Osteoblast (primary cell): ENCODE data around the gene DLL4. TPM values are rescaled to one million over a fixed set of nuclear protein-coding genes. Genes with fewer than 3 reads are reported as not detected.

Source experiments
- DNase-seq: peaks from one replicate; pipeline ENCODE4 v3.0.0; 2011; ENCODE audit warnings: low spot score, mixed read lengths; ENCODE audit not compliant: insufficient read length; ENCODE audit errors: missing footprints
- H2AFZ ChIP-seq: 2 replicates; pipeline ENCODE4 v1.6.0; 2011; ENCODE audit warnings: mild to moderate bottlenecking, low read length
- H3K27ac ChIP-seq: 2 replicates; pipeline ENCODE4 v1.5.1; 2011; ENCODE audit warnings: mild to moderate bottlenecking, low read depth, low read length, moderate library complexity
- H3K27me3 ChIP-seq: 2 replicates; pipeline ENCODE4 v1.6.0; 2012; ENCODE audit warnings: mild to moderate bottlenecking, control low read depth, inconsistent platforms, low read length, moderate library complexity; ENCODE audit not compliant: insufficient read depth
- H3K36me3 ChIP-seq: 2 replicates; pipeline ENCODE4 v1.5.1; 2011; ENCODE audit warnings: mild to moderate bottlenecking, low read length, control low read depth, moderate library complexity; ENCODE audit not compliant: insufficient read depth
- H3K4me1 ChIP-seq: 2 replicates; pipeline ENCODE4 v1.5.1; 2011; ENCODE audit warnings: mild to moderate bottlenecking, low read length, control low read depth, moderate library complexity; ENCODE audit not compliant: insufficient read depth
- H3K4me2 ChIP-seq: 2 replicates; pipeline ENCODE4 v1.6.0; 2011; ENCODE audit warnings: mild to moderate bottlenecking, low read length; ENCODE audit not compliant: insufficient read depth
- H3K4me3 ChIP-seq: fragments of 200-600 bp; sonication (generic); 3 replicates; pipeline ENCODE4 v1.5.1; 2012; ENCODE audit warnings: mild to moderate bottlenecking, low read length, inconsistent platforms; ENCODE audit not compliant: insufficient read depth
- H3K79me2 ChIP-seq: 2 replicates; pipeline ENCODE4 v1.6.0; 2012; ENCODE audit warnings: mild to moderate bottlenecking, low read length, control low read depth, inconsistent platforms; ENCODE audit not compliant: insufficient read depth
- H3K9me3 ChIP-seq: 2 replicates; pipeline ENCODE4 v1.5.1; 2011; ENCODE audit warnings: low read depth, low read length, control low read depth
- H4K20me1 ChIP-seq: 2 replicates; pipeline ENCODE4 v1.6.0; 2012; ENCODE audit warnings: mild to moderate bottlenecking, low read length, control low read depth; ENCODE audit not compliant: insufficient read depth
- CTCF ChIP-seq: IDR thresholded peaks from 2 replicates; pipeline ENCODE4 v1.5.1; 2011; ENCODE audit warnings: mild to moderate bottlenecking, low read depth, low read length, moderate library complexity; ENCODE audit errors: extremely low read depth
- total RNA-seq: library from RNA; depleted of rRNA; stranded (reverse); fragments of >200 nt; gene quantifications from 2 replicates; pipeline ENCODE4 v1.2.3, GENCODE V29; 2012

Gene DLL4
- total RNA-seq, 1 donor, result not detected

- H3K79me2 ChIP-seq, result peaks cover 59% of the 10 kb centered on the region
- no peak overlapping the region for H3K4me3 ChIP-seq
- H4K20me1 ChIP-seq, result peaks cover 41% of the 10 kb centered on the region
- H3K36me3 ChIP-seq, result peaks cover 49% of the 10 kb centered on the region
- no peak for TF ChIP-seq CTCF
- DNase-seq, result peak; percentile 84
- H3K4me2 ChIP-seq, result no peak overlapping the region
- no peaks in the 10 kb centered on the region for H3K9me3 ChIP-seq
- no peaks in the 10 kb centered on the region for H3K27me3 ChIP-seq
- H3K4me1 ChIP-seq, result peaks cover 17% of the 10 kb centered on the region
- H2AFZ ChIP-seq, result no peak overlapping the region
- H3K27ac ChIP-seq, result no peak overlapping the region
Observed at GRCh38 chr15:40902605-40903561, 26.3 kb upstream of the DLL4 start.

DNA sequence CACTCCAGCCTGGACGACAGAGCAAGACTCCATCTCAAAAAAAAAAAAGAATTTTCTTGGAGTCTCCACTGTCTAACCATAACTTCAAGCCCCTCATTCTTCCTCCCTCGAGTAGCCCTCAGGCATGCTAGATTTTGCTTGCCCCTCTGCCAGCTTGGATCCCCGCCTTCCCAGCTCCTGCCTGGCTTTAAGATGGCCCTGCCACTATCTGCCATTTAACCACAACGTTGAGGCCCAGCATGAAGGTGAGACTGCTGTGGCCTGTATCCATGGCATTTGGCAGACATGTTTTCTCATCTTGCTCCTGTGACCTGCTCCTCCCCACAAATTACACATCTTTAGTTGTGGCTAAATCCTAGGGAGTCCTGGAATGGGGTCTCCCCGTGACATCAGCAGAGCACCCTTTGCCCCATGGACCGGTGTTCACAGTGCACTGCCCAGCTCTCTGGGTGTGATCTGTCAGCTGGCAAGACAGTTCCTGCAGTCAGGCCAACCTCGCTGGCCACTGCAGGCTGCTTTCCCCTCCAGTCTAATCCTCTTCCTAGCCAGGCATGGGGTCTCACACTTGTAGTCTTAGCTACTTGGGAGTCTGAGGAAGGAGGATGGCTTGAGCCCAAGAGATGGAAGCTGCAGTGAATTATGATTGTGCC lies 24.5 kb upstream of the DLL4 start:
- H3K4me3 ChIP-seq, result no peak overlapping the region
- H3K27ac ChIP-seq, result no peak overlapping the region
- H3K9me3 ChIP-seq, result no peaks in the 10 kb centered on the region
- H3K79me2 ChIP-seq, result peaks cover 43% of the 10 kb centered on the region
- peak; percentile 23 for DNase-seq
- peaks cover 23% of the 10 kb centered on the region for H3K4me1 ChIP-seq
- no peak overlapping the region for H3K4me2 ChIP-seq
- no peaks in the 10 kb centered on the region for H3K27me3 ChIP-seq
- H4K20me1 ChIP-seq, result peaks cover 41% of the 10 kb centered on the region
- TF ChIP-seq CTCF, result no peak
- peaks cover 38% of the 10 kb centered on the region for H3K36me3 ChIP-seq
- H2AFZ ChIP-seq, result no peak overlapping the region

DNA sequence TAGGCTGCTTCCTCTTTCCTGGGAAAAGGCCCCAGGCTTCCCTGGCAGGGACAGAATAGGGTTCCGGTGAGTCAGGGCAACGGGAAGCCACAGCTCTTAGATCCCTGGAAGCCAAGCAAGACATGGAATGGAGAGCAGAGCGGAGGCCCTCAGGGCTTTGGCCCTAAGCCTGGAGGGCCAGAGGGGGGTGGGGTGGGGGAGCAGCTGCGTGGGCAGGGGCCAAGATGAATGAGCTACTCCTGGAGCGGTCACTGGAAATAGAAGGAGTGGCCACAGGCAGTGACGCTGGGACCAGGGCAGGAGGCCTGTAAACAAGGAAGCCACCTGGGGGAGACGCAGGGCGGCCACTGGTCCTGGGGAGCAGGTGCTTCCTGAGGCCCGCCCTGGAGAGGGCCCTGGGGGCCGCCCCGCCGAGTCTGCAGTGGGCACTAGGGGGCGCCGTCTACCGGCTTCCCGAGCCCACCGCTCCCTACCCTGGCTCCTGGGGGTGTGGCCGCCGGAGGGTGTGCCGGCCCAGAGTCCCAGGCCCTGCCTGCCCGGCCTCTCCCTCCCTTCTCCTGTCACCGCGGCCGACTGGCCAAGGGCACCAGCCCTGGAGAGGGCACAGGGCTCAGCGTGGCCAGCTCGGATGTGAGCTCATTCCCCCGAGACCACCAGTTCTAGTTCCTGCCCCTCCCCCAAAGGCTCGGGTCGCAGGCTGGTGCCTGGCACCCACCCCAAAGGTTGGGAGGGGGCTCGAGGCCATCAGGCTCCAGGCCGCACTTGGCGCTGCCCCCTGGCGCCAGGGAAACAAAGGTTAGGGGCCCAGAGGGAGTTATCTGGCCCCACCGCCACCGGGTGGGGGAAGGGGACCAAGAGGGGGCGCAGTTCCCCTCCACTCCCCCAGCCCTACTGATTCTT lies 22.8 kb upstream of the DLL4 start:
- peaks cover 32% of the 10 kb centered on the region for H4K20me1 ChIP-seq
- peak; percentile 98 for DNase-seq
- H3K4me2 ChIP-seq, result peak overlapping the region; percentile 92
- H3K27me3 ChIP-seq, result no peaks in the 10 kb centered on the region
- peak overlapping the region; percentile 59 for H2AFZ ChIP-seq
- H3K27ac ChIP-seq, result peak overlapping the region; percentile 69
- peak; percentile 66 for TF ChIP-seq CTCF
- peaks cover 23% of the 10 kb centered on the region for H3K36me3 ChIP-seq
- peaks cover 34% of the 10 kb centered on the region for H3K4me1 ChIP-seq
- H3K4me3 ChIP-seq, result peak overlapping the region; percentile 74
- peaks cover 27% of the 10 kb centered on the region for H3K79me2 ChIP-seq
- no peaks in the 10 kb centered on the region for H3K9me3 ChIP-seq
